Activated CD8-positive, alpha-beta memory T cell treated with anti-CD3 and anti-CD28 coated beads, Interleukin-2, amount 50 U/mL, for 24 hours (primary cell): ENCODE measurements around the gene TBRG4.
"Not testable (repeated sequence)": the region's sequence is repeated elsewhere in the genome, so short reads cannot be mapped to it uniquely, and the experiment has no call there.

Experiments used
- DNase-seq: peaks from one replicate; pipeline ENCODE4 v3.0.0-alpha.2; 2020; ENCODE audit errors: extremely low read depth

TBRG4 gene

DNA sequence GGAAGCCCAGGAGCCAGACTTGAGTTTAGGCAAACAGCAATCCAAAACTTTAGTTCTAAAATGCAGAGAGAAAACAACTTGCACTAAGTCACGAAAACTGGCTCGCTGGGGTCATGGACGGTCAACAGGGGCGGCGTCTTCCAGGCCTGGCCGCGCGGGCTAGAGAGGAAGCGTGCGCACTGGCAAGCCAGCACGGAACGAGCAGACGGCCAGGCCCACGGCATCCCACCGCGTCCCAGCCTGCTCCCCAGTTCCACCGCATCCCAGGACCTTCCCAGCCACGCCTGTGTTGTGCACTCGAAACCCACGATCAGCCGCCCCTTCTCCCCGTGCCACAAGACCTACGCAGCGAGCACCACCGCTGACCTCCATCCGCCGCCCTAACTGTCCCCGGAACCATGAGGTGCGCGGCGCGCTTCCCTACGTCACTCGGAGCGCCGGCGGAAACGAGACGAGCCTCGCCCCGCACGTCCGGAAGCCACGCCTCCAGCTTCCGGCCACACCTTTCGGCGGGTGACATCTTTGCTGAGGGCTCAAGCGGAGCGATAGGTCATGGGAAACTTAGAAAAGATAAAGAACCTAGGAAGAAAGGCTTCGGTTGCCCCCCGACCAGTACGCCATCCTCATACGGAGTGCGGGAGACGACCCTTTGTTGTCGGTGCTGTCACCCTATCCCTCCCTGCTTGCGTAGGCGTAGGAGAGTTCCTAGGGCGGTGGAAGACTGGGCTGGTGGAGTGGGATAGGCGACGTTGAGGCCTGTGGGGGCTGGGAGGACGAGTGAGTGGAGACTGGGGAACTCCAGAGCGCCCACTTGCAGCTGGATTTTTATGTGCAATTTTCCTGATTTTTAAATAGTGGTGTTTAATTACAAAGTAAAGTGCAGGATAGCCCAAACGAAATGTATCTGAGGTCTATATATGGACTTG lies at the start of gene TBRG4:
Gene TBRG4, minus strand, starts transcription at position 400 of the 926 bp plus-strand sequence. CDS start 2,460 bp downstream, outside the sequence.
- DNase-seq, result peak; percentile 76

- DNase-seq, result no peak
These were observed 49.6 kb upstream of the TBRG4 start for GRCh38 chr7:45161138-45161537.

DNA sequence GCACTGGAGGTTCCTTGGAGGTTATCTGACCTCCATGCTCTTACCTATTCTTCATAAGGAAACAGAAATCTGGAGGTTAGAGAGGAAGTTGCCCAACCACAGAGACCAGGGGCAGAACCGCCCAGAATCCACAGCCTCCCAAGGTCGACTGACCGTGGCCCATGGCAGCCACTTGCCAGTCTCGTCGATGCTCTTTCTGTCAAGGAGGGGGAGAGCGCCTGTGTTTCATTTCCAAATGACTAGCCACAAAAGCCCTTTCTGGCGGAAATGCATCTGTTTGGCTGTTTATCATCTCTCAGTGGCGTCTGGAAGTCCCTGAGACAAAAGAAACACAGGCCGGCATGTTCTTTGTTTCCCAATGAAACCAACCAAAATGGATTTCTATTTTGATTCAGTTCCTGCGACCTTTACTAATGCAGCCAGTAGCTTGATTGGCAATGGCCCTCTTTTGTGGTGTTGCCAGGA lies 49.0 kb upstream of the TBRG4 start:
- no peak for DNase-seq

DNA sequence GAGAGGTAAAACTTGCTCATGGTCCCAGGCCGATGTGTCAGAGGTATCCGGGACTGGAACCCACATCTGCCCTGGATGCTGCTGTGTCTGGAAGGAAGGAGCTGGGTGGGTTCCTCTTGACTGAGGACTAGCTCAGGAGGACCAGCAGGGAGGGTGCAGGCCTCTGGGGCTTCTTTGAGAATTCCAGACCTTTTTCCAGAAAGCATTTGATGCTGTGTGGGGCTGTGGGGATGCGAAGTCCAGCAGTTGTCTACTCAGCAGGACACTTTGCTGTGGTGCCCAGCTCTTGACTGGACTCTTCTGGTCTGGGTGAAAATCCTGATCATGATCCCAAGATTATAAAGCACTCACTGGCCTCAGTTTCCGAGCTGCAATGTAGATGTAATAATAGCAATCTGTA lies 47.8 kb upstream of the TBRG4 start:
- no peak for DNase-seq

DNA sequence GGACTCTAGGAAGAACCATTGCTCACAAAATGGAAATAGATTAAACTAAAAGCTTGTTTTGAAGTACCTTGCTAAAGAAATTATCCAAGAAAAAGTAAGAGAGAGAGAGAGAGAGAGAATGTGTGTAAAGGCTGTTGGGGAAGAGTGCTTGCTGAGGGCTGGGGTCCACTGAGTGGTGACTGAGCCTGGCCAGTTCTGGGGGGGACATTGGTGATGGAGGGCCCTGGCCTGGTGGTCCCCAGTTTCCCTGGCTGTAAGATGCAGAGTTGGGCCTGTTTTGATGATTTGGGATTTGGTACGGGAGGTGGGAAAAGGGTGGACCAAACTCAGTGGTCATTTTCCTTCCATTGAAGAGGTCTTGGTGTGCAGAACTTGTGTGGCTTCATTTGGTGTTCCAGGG lies 47.0 kb upstream of the TBRG4 start:
- no peak for DNase-seq

DNA sequence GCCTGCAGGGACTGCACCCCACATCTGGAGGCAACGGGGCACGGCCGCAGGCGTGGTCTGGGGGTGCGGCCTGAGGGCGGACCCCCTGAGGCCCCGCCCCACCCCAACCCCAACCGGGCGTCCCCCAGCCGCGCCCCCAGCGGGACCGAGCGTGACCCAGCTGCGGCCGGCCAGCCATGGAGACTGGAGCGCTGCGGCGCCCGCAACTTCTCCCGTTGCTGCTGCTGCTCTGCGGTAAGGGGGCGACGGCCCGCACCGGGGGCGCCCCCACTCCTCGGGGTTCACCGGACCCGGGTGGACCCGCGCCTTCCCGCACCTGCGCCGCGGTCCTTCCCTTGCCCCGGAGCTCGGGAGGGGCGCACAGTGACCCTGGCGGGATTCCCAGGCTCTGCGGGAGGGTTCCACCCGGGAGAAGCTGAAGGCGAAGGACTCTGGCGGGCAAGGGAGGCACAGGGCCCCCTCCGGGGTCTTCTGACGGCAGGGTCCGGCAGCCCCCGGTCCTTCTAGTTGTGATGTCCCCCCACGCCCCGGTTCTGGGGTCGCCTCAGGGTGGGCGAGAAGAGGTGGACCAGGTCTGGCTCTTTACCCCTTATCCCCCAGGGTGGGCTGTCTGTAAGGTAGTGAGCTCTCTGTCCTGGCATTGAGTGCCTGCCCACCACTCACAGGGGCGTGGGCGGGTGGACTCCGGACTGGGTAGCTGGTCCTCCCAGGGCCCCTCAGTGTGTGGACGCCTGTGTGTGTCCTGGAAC lies 46.3 kb upstream of the TBRG4 start, which contains the start of gene RAMP3:
Gene RAMP3, plus strand, starts transcription at position 139 of the 749 bp plus-strand sequence. Its CDS starts 38 bp downstream, at position 177.
- no peak for DNase-seq

- DNase-seq, result no peak
These were observed 45.8 kb upstream of the TBRG4 start for GRCh38 chr7:45157286-45157652.

GRCh38 chr7:45156516-45157272 lies 45.2 kb upstream of the TBRG4 start:
- no peak for DNase-seq

DNA sequence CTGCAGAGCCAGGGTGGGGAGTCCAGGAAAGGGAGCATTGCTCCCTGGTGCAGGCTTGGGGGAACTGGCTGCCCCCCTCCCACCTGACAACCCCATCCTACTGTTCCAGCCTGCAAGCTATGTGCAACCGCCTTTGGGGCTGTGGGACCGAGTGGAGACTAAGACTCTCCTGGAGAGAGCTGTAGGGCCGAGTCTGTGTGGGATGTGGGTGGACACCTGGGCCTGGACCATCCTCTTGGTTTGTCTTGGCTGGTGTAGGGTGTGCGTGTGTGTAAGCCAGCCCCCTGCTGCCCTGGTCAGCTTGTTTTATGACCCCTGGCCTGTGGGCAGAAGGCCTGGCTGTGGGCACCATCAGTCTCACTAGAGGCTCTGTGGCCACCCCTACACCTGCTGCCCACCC lies 44.4 kb upstream of the TBRG4 start:
- no peak for DNase-seq

GRCh38 chr7:45155357-45155900 lies 43.9 kb upstream of the TBRG4 start:
- DNase-seq, result no peak

GRCh38 chr7:45153861-45154260 lies 42.4 kb upstream of the TBRG4 start:
- DNase-seq, result not testable (repeated sequence)

- no peak for DNase-seq
These were observed 41.7 kb upstream of the TBRG4 start for GRCh38 chr7:45153233-45153632.

DNA sequence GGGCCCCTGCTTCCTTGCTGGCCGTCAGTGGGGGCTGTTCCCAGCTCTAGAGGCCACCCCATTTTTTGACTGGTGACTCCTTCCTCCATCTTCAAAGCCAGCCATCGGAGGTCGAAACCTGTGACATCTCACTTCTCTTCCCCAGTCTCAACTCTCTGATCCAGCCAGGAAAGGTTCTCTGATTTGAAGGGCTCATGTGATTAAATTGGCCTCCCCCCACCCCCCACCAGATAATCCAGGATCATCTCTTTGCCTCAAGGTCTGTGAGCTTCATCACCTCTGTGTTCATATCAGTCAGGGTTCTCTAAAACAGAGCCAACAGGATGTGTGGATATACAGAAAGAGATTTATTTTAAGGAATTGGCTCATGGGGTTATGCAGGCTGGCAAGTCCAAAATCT lies 40.5 kb upstream of the TBRG4 start:
- DNase-seq, result no peak

DNA sequence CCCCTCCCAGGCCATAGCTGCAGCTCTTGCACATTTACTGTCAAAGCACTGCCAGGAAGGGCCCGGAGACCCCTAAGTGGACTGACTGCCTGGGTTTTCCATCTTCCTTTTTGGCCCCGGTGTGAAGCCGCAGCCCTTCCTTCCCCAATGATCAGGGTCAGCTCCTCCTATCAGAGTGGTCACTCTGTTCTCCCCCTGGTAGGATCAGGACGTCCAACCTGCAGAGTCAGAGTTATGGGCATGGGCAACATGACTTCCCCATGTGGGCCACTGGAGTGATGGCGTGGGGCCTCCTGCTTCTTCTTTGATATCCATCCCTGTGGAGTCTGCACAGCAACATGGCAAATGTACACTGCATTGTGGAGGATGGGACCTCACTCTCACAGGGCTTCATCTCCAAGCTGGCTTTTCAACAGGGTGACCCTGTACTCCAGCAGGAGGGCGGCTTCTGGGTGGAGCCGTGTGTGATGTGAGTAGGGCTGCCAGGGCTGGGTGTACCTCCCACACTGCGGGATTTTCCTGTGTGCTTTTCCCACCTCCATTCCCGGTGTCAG lies 39.7 kb upstream of the TBRG4 start:
- no peak for DNase-seq

- DNase-seq, result no peak
These were observed 38.7 kb upstream of the TBRG4 start for GRCh38 chr7:45150199-45150598.

DNA sequence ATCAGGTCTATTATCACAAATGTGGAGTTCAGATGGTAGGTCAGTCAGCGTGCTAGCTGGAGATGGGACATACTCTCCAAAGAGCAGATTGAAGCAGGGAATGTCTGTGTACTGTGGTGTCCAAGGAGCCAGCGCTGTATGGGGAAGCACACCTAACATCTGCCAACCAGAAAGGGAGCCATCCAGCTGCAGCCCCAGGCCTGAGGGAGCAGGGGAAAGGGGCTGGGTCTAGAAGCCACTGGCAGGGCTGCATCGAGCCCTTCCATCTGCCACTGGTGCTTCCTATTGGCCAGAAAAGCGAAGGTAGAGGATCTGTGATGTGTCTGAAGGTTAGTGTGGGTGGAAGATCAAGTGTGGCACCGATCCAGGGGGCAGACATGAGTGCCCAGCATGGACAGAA lies 38.1 kb upstream of the TBRG4 start:
- DNase-seq, result no peak

DNA sequence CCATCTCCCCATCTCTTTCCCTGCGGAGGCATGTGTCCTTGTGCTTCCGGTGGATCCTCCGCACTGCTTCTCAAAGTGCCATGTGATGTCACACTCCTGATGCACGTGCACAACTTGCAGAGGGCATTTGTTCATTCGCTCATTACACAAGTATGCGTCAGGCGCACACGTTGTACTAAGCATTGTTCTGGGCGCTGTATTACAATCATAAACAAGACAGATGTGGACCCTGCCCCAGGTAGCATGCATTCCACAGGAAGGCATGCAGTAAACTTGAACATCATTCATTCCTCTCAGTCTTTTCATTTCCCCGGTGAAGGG lies 37.1 kb upstream of the TBRG4 start:
- DNase-seq, result no peak

DNA sequence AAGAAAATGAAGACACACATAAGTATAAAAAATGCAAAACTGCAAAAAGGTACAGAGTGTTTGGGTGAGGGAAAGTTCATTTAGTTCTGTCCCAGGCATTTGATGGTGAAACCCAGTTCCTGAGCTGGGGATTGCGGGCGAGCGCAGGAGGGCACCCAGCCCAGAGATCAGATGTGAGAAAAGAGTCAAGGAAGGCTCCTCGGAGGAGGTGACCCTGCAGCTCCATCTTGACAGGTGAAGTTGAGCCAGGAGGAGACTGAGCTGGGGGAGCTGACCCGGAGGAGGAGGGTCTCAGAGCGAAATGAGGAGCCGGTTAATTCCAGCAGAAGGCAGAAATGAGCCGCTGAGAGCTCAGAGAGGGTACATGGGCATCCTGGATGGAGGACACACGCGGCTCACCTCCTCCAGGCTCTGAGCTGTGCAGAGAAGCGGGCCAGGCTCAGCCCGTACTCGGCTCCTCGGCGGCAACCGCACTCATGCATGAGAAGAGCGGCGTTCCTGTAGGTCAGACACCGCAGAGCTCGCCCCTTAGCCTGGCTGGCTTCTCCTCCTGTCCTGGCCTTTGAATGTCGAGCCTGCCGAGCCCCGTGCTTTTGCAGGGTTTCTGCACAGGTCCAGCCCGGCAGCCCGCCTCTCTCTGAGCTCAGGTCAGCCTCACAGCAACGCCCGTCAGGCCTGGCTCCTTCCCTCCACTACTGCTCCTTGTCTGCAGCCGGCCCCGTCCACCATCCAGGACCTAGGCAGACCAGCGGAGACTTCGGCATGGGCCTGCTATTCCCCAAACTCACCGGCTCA lies 36.6 kb upstream of the TBRG4 start:
- DNase-seq, result no peak

GRCh38 chr7:45146531-45147379 lies 35.3 kb upstream of the TBRG4 start:
- no peak for DNase-seq

- no peak for DNase-seq
These were observed 34.4 kb upstream of the TBRG4 start for GRCh38 chr7:45145881-45146280.
